NB4 (cell line): Measurements from ENCODE around the gene RIMS4.

ENCODE experiments used
- MYC ChIP-seq: IDR thresholded peaks from 2 replicates; pipeline ENCODE4 v1.6.1; 2011; ENCODE audit warnings: low read depth, low read length
- POLR2A ChIP-seq: IDR thresholded peaks from 2 replicates; pipeline ENCODE4 v1.6.1; 2011; ENCODE audit warnings: mild to moderate bottlenecking; ENCODE audit not compliant: insufficient read length; ENCODE audit errors: extremely low read depth
- TF ChIP-seq, protein P1 (sequence below): IDR thresholded peaks from one replicate; pipeline ENCODE4 v1.5.1; 2012; ENCODE audit warnings: low read depth, low read length

DNA sequence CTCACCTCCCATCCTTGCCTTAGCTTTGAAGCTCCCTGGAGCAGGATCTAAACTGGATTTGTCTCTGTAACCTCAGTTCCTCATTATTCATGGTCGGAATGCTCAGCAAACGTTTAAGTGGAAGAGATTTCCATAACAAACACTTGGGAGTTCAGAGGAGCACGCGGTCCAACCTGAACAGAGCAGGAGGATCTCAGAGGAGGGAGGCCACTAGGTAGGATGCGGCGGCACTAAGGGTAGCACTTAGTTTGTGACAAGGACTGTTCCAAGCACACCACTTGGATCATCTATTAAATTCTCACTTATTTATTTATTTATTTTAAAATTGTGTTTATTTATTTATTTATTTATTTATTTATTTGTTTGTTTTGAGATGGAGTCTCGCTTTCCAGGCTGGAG is 108.5 kb downstream of the RIMS4 start:
- no peak for TF ChIP-seq POLR2A
- TF ChIP-seq, protein P1, sequence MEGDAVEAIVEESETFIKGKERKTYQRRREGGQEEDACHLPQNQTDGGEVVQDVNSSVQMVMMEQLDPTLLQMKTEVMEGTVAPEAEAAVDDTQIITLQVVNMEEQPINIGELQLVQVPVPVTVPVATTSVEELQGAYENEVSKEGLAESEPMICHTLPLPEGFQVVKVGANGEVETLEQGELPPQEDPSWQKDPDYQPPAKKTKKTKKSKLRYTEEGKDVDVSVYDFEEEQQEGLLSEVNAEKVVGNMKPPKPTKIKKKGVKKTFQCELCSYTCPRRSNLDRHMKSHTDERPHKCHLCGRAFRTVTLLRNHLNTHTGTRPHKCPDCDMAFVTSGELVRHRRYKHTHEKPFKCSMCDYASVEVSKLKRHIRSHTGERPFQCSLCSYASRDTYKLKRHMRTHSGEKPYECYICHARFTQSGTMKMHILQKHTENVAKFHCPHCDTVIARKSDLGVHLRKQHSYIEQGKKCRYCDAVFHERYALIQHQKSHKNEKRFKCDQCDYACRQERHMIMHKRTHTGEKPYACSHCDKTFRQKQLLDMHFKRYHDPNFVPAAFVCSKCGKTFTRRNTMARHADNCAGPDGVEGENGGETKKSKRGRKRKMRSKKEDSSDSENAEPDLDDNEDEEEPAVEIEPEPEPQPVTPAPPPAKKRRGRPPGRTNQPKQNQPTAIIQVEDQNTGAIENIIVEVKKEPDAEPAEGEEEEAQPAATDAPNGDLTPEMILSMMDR: no peak
- no peak for TF ChIP-seq MYC
